BE2C (cell line): ENCODE data around the gene MFAP5.

Experiments
- DNase-seq: peaks from one replicate; pipeline ENCODE4 v3.0.0-alpha.2; 2020
- H3K27me3 ChIP-seq: fragments of 250-450 bp; sonication (Bioruptor Pico); 2 replicates; pipeline ENCODE4 v1.5.1; 2020; ENCODE audit warnings: mild to moderate bottlenecking
- H3K36me3 ChIP-seq: fragments of 250-450 bp; sonication (Bioruptor Pico); 2 replicates; pipeline ENCODE4 v1.5.1; 2020; ENCODE audit warnings: mild to moderate bottlenecking
- H3K4me1 ChIP-seq: fragments of 250-450 bp; sonication (Bioruptor Pico); 2 replicates; pipeline ENCODE4 v1.5.1; 2020
- H3K4me3 ChIP-seq: 2 replicates; pipeline ENCODE4 v1.5.1; 2011; ENCODE audit warnings: low read depth, low read length
- H3K9me3 ChIP-seq: fragments of 250-450 bp; sonication (Bioruptor Pico); 2 replicates; pipeline ENCODE4 v1.5.1; 2020
- CTCF ChIP-seq: IDR thresholded peaks from 2 replicates; pipeline ENCODE4 v1.5.1; 2012; ENCODE audit warnings: mild to moderate bottlenecking, low read depth, low read length

The MFAP5 gene

GRCh38 chr12:8665759-8666158 is 3.1 kb upstream of the MFAP5 start:
- Histone ChIP-seq H3K36me3 (no peaks in the 10 kb centered on the region), H3K9me3 (no peaks in the 10 kb centered on the region), H3K4me3 (no peak overlapping the region), H3K4me1 (no peaks in the 10 kb centered on the region), H3K27me3 (no peaks in the 10 kb centered on the region; the same call in 1 of the 2 replicates)
- no peak for DNase-seq
- TF ChIP-seq CTCF, result no peak

- TF ChIP-seq CTCF, result no peak
Observed at GRCh38 chr12:8664228-8664913, 1.7 kb upstream of the MFAP5 start.

GRCh38 chr12:8661751-8662150 is 875 bp downstream of the MFAP5 start:
- Histone ChIP-seq H3K36me3 (no peaks in the 10 kb centered on the region), H3K4me3 (no peak overlapping the region), H3K27me3 (no peaks in the 10 kb centered on the region; the same call in 1 of the 2 replicates), H3K9me3 (no peaks in the 10 kb centered on the region), H3K4me1 (no peaks in the 10 kb centered on the region)
- no peak for DNase-seq
- TF ChIP-seq CTCF, result no peak

More at GRCh38 chr12:8664228-8664913, 1.7 kb upstream of the MFAP5 start:
- H3K4me1 ChIP-seq, result no peaks in the 10 kb centered on the region
- no peak overlapping the region for H3K4me3 ChIP-seq
- no peaks in the 10 kb centered on the region for H3K9me3 ChIP-seq
- H3K36me3 ChIP-seq, result no peaks in the 10 kb centered on the region
- no peaks in the 10 kb centered on the region; the same call in 1 of the 2 replicates for H3K27me3 ChIP-seq
- DNase-seq, result no peak

- Histone ChIP-seq H3K27me3 (no peaks in the 10 kb centered on the region; the same call in 1 of the 2 replicates), H3K4me3 (no peak overlapping the region), H3K9me3 (no peaks in the 10 kb centered on the region), H3K4me1 (no peaks in the 10 kb centered on the region), H3K36me3 (no peaks in the 10 kb centered on the region)
- TF ChIP-seq CTCF, result no peak
- no peak for DNase-seq
Observed at GRCh38 chr12:8661016-8661415, 1.6 kb downstream of the MFAP5 start.

- no peak overlapping the region for H3K4me3 ChIP-seq
Observed at GRCh38 chr12:8658346-8658745, 4.3 kb downstream of the MFAP5 start.

More at GRCh38 chr12:8658346-8658745, 4.3 kb downstream of the MFAP5 start:
- Histone ChIP-seq H3K9me3 (no peaks in the 10 kb centered on the region), H3K4me1 (no peaks in the 10 kb centered on the region), H3K36me3 (no peaks in the 10 kb centered on the region), H3K27me3 (no peaks in the 10 kb centered on the region; the same call in 1 of the 2 replicates)
- DNase-seq, result no peak
- TF ChIP-seq CTCF, result no peak
